HepG2 (cell line): ENCODE measurements around the gene HKDC1. TPM values are rescaled to one million over a fixed set of nuclear protein-coding genes. Genes with fewer than 3 reads are reported as not detected.
A peak's percentile ranks its signal among the peaks of the same experiment; 100 is the strongest.

Experiments
- ATF6 ChIP-seq: sonication (generic); formaldehyde crosslinking; conservative IDR thresholded peaks from 2 replicates; pipeline ENCODE4 v1.4.0; 2020; ENCODE audit warnings: missing genetic modification reagents
- HMGXB3 ChIP-seq: sonication (generic); formaldehyde crosslinking; IDR thresholded peaks from 2 replicates; pipeline ENCODE4 v1.4.0; 2020; ENCODE audit warnings: missing genetic modification reagents, borderline replicate concordance
- MIER2 ChIP-seq: IDR thresholded peaks from 2 replicates; pipeline ENCODE4 v1.6.1; 2016; ENCODE audit warnings: missing biosample characterization, missing genetic modification reagents
- SIN3B ChIP-seq: fragments of 150-350 bp; IDR thresholded peaks from 2 replicates; pipeline ENCODE4 v1.6.1; 2014; ENCODE audit warnings: low read length
- SNRNP70 ChIP-seq: fragments of 200-400 bp; formaldehyde crosslinking; IDR thresholded peaks from 2 replicates; pipeline ENCODE4 v1.6.1; 2017; ENCODE audit warnings: mild to moderate bottlenecking, low read depth, low read length, moderate library complexity
- ZNF260 ChIP-seq: sonication (generic); formaldehyde crosslinking; IDR thresholded peaks from 2 replicates; pipeline ENCODE4 v1.4.0; 2020; ENCODE audit warnings: missing genetic modification reagents, low read depth, mild to moderate bottlenecking, borderline replicate concordance
- ZNF280B ChIP-seq: sonication (generic); formaldehyde crosslinking; IDR thresholded peaks from 2 replicates; pipeline ENCODE4 v1.5.0; 2020; ENCODE audit warnings: missing genetic modification reagents, mild to moderate bottlenecking, borderline replicate concordance
- ZNF44 ChIP-seq: sonication (generic); formaldehyde crosslinking; IDR thresholded peaks from 2 replicates; pipeline ENCODE4 v1.5.1; 2020; ENCODE audit warnings: mild to moderate bottlenecking, missing genetic modification reagents
- ZNF547 ChIP-seq: sonication (generic); formaldehyde crosslinking; IDR thresholded peaks from 2 replicates; pipeline ENCODE4 v1.5.1; 2020; ENCODE audit warnings: mild to moderate bottlenecking, missing genetic modification reagents
- ZNF550 ChIP-seq: sonication (generic); formaldehyde crosslinking; IDR thresholded peaks from 2 replicates; pipeline ENCODE4 v1.4.0; 2020; ENCODE audit warnings: mild to moderate bottlenecking, missing genetic modification reagents, borderline replicate concordance
- ZNF567 ChIP-seq: sonication (generic); formaldehyde crosslinking; IDR thresholded peaks from 2 replicates; pipeline ENCODE4 v1.8.1; 2023; ENCODE audit warnings: mild to moderate bottlenecking, missing genetic modification reagents, borderline replicate concordance
- polyA plus RNA-seq, 8 experiments: library from polyadenylated mRNA; depleted of rRNA in 3 of 8; stranded (reverse) in 7 of 8; unstranded in 1 of 8; fragments of >200 nt; fragmentation: Illumina TruSeq in 4 of 8; extraction: Trizol in 4 of 8; gene quantifications; 2 replicates each; pipeline versions ENCODE4 v1.2.1 to v1.2.3, GENCODE V29; 2011 to 2016; ENCODE audit warnings: low read depth in 4 of 8, missing spikeins in 1 of 8, mixed read lengths in 1 of 8; ENCODE audit not compliant: insufficient read depth in 1 of 8
- total RNA-seq, 5 experiments: library from RNA; depleted of rRNA; stranded (reverse); fragments of >200 nt; fragmentation: Illumina TruSeq; extraction: Trizol; gene quantifications; 2 replicates each; pipeline ENCODE4 v1.2.3, GENCODE V29; 2016; ENCODE audit warnings: low read depth in 1 of 5
- TF ChIP-seq, protein P1 (sequence below): sonication (generic); formaldehyde crosslinking; IDR thresholded peaks from 2 replicates; pipeline ENCODE4 v1.9.0; 2021; ENCODE audit warnings: missing genetic modification reagents, mild to moderate bottlenecking, borderline replicate concordance

HKDC1 gene
- total and polyA plus RNA-seq, 2 of the 13 experiments (the other 11 are each of a cell fraction or from before 2014, with no cell fraction given) = 8.1 to 12.4 TPM

DNA sequence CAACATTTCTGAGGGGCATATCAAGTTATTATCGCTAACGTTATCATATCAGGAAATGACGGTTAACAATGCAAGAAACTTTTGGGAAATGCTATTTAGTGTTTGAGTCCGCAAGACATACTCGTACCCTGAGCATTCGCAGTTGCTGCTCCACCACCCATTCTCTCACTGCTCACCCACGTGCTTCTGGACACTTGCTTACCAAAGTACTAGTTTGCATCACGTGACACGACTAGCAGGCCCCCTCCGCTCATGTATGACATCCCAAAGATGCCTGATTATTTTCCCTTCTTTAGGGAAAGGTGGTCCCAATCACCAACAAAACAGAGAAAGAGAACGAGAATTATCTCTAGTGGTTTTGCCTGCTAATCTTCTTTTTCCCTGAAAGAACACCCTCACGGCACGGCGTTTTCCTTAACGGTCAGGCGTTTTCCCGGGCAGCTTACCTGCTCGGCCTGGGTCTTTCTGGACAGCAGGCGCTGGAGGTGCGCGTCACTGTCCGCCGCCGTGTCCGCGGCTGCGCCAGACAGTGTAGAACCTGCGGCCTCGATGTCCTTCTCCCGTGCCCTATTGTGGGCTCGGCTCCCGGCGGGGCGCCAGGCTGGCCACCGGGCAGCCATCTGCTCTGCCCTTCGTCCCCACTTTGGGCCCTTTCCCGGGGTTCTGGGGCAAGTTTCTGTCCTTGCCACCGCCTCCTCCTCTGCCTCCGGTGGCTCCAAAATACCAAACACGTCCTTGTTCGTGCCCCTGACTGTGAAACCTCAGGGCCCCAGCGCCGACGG is 40.2 kb upstream of the HKDC1 start, which contains the start of gene SUPV3L1 (continued):
- peak; percentile 50; the same call in 1 of the 2 replicates for TF ChIP-seq ATF6 (CRISPR knock-in tag)
- no peak for TF ChIP-seq ZNF280B (CRISPR knock-in tag)
- no peak; the same call in 1 of the 2 replicates for TF ChIP-seq ZNF547
- 0 out of 2 replicates have a peak, but pooled peaks have one; percentile 18 for TF ChIP-seq ZNF44 (CRISPR knock-in tag)
- TF ChIP-seq, protein P1, sequence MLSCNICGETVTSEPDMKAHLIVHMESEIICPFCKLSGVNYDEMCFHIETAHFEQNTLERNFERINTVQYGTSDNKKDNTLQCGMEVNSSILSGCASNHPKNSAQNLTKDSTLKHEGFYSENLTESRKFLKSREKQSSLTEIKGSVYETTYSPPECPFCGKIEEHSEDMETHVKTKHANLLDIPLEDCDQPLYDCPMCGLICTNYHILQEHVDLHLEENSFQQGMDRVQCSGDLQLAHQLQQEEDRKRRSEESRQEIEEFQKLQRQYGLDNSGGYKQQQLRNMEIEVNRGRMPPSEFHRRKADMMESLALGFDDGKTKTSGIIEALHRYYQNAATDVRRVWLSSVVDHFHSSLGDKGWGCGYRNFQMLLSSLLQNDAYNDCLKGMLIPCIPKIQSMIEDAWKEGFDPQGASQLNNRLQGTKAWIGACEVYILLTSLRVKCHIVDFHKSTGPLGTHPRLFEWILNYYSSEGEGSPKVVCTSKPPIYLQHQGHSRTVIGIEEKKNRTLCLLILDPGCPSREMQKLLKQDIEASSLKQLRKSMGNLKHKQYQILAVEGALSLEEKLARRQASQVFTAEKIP (CRISPR knock-in tag) = no peak
- TF ChIP-seq SNRNP70 = no peak
- no peak for TF ChIP-seq ZNF550
- no peak for TF ChIP-seq HMGXB3
- peak; percentile 97 for TF ChIP-seq SIN3B
- no peak for TF ChIP-seq MIER2 (CRISPR knock-in tag)
- TF ChIP-seq ZNF260 (CRISPR knock-in tag) = 0 out of 2 replicates have a peak, but pooled peaks have one; percentile 78
- no peak for TF ChIP-seq ZNF567
